GM12801 (cell line): ENCODE measurements around the gene HS2ST1.

ENCODE experiments used
- TF ChIP-seq, protein P1 (sequence below): IDR thresholded peaks from one replicate; pipeline ENCODE4 v1.5.1; 2011; ENCODE audit warnings: control low read depth; ENCODE audit not compliant: insufficient read length; ENCODE audit errors: extremely low read depth

Gene HS2ST1

DNA sequence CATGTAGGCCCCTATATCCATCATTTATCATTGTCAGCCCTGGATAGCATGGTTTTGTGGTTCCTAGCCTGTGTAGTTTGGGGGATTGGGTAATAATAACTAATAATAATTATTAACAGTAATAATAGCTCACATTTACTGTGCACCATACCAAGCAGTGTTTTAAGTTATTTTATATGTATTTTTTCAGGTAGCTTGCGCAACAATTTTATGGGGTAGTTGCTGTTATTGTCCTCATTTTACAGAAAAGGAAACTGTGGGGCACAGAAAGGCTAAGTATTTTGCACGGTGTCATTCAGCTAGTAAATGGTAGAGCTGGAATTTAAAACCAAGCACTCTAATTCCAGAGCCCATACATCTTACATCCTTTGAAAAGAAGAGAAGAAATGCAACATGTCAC is 179.8 kb downstream of the HS2ST1 start:
- TF ChIP-seq, protein P1, sequence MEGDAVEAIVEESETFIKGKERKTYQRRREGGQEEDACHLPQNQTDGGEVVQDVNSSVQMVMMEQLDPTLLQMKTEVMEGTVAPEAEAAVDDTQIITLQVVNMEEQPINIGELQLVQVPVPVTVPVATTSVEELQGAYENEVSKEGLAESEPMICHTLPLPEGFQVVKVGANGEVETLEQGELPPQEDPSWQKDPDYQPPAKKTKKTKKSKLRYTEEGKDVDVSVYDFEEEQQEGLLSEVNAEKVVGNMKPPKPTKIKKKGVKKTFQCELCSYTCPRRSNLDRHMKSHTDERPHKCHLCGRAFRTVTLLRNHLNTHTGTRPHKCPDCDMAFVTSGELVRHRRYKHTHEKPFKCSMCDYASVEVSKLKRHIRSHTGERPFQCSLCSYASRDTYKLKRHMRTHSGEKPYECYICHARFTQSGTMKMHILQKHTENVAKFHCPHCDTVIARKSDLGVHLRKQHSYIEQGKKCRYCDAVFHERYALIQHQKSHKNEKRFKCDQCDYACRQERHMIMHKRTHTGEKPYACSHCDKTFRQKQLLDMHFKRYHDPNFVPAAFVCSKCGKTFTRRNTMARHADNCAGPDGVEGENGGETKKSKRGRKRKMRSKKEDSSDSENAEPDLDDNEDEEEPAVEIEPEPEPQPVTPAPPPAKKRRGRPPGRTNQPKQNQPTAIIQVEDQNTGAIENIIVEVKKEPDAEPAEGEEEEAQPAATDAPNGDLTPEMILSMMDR = no peak

DNA sequence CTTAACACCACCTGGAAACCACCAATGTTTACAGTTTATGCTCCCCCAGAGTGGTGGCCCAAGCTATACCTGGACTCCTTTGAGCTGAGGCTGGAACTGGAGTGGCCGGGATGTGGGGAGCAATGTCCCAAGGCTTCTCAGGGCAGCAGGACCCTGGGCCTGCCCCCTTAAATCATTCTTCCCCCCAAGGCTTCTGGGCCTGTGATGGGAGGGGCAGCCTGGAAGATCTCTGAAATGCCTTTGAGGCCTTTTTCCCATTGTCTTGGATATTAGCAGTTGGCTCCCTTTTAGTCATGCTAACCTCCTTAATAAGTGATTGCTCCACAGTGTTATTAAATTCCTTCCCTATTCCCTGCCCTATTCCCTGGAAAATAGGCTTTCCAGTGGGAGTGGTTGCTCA is 185.8 kb downstream of the HS2ST1 start:
- TF ChIP-seq, protein P1 = no peak

DNA sequence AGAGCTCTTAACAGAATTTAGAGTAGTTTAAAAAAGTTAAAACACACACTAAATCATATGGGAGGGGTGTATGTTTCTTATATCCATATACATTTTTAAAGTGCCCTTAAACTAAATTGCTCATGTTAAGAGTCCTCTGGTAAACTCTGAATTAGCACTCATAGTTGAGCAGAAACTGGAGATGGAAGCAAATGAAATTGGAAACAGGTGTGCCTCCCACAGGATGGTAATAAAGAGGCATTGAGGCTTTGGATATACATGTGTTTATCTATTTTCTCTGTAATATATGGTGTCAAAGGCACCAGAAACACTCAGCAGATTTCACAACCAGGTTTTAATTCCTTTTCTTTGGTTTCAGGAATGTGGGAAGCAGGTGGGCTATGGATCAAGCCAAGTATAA is 188.6 kb downstream of the HS2ST1 start:
- TF ChIP-seq, protein P1 = no peak

DNA sequence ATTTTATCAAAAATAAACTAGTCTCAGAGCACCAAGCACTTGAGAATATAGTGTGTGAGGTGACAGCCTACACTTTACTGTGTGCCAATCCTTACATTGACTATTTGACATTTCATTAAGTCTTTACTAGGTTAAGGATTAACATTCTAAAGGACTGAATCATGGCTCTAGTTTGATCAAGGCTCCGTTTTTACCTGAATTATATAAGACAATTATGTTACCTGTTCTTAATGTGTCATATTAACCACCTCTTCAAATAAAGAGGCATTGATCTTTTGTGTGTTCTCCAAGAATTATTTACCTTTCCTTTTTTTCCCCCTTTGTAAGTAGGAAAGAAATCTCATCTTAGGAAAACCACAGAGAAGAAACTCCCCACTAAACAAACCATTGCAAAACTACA is 189.7 kb downstream of the HS2ST1 start:
- TF ChIP-seq, protein P1 = no peak

DNA sequence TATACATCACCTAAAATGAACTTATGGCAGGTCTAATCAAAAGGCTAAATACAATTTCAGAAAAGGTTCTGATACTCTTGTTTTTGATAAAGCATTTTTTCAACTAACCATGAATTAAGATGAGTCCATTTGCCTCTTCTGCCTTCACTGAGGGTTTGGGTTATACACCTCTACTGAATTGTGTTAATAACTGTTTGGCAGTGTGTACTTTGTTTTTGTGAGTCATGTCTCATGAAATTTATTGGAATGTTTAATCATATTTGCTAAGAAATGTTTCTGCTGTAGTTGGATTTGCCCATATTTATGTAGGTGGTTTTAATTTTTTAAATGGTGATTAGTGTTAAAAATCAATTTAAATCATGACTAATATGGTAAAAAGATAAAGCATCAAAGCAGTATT is 190.5 kb downstream of the HS2ST1 start:
- TF ChIP-seq, protein P1 = no peak

DNA sequence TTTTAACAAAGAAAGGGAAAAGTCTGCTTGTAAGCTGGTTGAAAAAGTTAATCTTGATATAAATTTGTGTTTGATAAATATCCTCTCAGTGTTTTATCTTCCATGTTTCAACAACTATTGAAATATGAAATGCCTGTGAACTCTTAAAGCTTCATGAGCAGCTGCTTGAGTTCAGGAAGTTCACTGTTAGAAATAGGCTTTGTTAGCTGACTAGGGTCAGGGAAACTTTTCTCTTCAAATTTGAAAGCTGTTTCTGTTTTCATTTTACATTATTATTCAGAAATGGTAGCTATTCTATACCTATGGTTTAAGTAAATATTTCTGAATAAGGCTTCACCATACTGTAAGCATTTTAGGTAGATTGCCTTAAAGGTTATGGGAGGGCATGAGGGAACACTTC is 191.7 kb downstream of the HS2ST1 start:
- TF ChIP-seq, protein P1 = no peak

DNA sequence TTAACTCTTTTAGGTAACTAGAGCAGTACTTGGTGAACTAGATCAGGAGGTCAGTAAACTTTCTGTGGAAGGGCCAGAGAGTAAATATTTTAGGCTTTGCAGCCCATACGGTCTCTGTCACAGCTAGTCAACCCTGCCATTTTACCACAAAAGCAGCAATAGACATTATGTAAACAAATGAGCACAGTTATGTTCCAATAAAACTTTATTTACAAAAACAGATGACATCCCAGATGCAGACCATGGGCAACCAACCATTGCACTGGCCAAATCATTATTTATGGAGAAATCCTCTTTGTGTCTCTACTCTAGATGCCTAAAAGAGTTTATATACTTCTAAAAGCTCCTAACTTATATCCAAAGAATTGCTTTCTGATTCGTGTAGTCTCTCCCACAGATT is 192.4 kb downstream of the HS2ST1 start:
- TF ChIP-seq, protein P1 = no peak

DNA sequence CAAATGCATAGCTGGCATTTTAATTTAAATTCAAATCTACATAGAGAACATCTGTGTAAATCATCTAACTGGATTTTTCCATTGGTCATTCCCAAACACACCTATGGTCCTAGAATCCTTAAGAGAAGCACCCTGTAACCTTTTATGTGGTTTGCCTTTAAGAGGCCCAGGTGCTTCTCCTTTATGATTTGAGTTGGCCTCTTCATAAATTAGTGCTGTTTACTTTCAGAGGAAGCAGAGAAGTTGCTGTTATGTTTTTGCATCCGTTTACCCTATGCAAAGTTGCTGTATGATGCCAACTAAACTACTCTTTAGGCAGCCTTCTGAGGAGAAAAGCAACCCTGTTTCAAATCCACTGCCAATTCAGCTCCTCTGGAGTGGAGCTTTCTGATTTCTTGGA is 193.8 kb downstream of the HS2ST1 start:
- TF ChIP-seq, protein P1 = no peak
